Dermis lymphatic vessel endothelial cell (primary cell): ENCODE data around the gene SETSIP. TPM values are rescaled to one million over a fixed set of nuclear protein-coding genes. Genes with fewer than 3 reads are reported as not detected.

Source experiments
- total RNA-seq: library from RNA; depleted of rRNA; stranded (reverse); fragments of >200 nt; gene quantifications from 2 replicates; pipeline ENCODE4 v1.2.1, GENCODE V29; 2014

The SETSIP gene
- total RNA-seq = 0.11 and 0.26 TPM in 2 replicates

DNA sequence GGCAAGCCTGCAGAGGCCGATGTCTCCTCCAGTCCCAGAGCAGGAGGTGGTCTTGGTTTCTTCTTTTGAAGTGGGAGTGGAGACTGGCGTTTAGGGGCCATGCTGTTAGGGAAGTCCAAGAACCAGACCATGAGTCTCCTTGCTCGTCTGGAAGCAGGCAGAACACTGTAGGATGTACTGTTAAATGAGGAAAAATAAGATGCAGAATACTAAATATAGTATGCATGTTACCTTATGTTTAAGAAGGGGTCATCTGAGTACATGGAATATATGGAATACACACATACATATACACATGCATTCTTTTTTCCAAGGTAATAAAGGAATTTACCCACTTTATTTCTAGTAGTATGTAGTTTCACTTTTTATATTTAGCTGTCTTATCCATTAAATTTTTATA, at the start of gene SETSIP:
TSS of gene SETSIP (minus strand) at position 101 of the 400 bp plus-strand sequence. CDS start at position 101, 0 bp downstream.

GRCh38 chr1:92080128-92080985, 5.1 kb upstream of the SETSIP start, which contains the start of gene BTBD8:
Gene BTBD8 (plus strand): TSS chr1:92080345. CDS start chr1:92080572, 227 bp downstream.

Other genes with a start within 250 kb of the SETSIP start
- gene TGFBR3, start 189.3 kb downstream of the SETSIP start, total RNA-seq = 16.7 and 21.0 TPM in 2 replicates
- gene BRDT, start 126.0 kb downstream of the SETSIP start, total RNA-seq = not detected in 2 replicates
- gene EPHX4, start 45.4 kb downstream of the SETSIP start, total RNA-seq = 2.0 and 3.0 TPM in 2 replicates
- gene BTBD8, start 4.9 kb upstream of the SETSIP start, total RNA-seq = 2.0 and 4.0 TPM in 2 replicates
- not detected in 2 replicates for gene C1orf146, start 142.5 kb upstream of the SETSIP start, total RNA-seq
- gene GLMN, start 223.6 kb upstream of the SETSIP start, total RNA-seq = 4.2 and 8.4 TPM in 2 replicates
- 3.3 and 8.3 TPM in 2 replicates for gene RPAP2, start 223.6 kb upstream of the SETSIP start, total RNA-seq